NCI-H2081 treated with DMSO at 0.1 percent for 48 hours (cell line): Measurements from ENCODE around the gene LARP6.
"Not testable (repeated sequence)": the region's sequence is repeated elsewhere in the genome, so short reads cannot be mapped to it uniquely, and the experiment has no call there.

Experiments used
- DNase-seq: peaks from one replicate; lab custom pipeline; 2025; lab: John Stamatoyannopoulos, UW

Gene LARP6

GRCh38 chr15:70853973-70854665 lies at the start of gene LARP6:
Gene LARP6 (minus strand): TSS chr15:70854157. CDS start chr15:70854088, 69 bp downstream.
- DNase-seq = no peak

DNA sequence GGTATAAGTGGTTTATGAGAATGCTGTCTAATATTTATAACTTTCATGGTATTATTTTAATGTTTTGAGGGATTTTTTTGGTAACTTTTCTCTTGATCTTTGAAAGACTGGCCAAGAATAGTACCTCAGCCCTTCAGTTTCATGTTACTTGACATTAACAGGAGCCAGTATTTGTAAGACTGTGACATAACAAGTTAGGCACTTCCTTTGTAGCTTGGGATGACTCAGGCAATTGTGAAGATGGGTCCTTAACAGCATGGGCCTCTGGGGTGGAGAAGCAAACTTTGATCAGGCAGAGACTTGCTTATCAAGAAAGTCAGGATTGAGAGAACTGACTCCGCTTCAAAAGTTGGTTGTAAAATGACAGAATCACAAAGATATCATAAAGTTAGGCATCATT lies 48.1 kb upstream of the LARP6 start:
- DNase-seq = no peak

- DNase-seq = peak; percentile 18
These were observed 39.1 kb upstream of the LARP6 start for GRCh38 chr15:70892912-70893560.

GRCh38 chr15:70892002-70892911 lies 38.3 kb upstream of the LARP6 start, which contains the start of the genes LRRC49 and THAP10:
Gene LRRC49 (plus strand): TSS chr15:70892826. CDS start chr15:70892895, 69 bp downstream.
Gene THAP10 (minus strand): TSS chr15:70892433. CDS start chr15:70892272, 161 bp downstream.
- DNase-seq = peak; percentile 63

GRCh38 chr15:70882361-70882760 lies 28.4 kb upstream of the LARP6 start:
- DNase-seq = no peak

DNA sequence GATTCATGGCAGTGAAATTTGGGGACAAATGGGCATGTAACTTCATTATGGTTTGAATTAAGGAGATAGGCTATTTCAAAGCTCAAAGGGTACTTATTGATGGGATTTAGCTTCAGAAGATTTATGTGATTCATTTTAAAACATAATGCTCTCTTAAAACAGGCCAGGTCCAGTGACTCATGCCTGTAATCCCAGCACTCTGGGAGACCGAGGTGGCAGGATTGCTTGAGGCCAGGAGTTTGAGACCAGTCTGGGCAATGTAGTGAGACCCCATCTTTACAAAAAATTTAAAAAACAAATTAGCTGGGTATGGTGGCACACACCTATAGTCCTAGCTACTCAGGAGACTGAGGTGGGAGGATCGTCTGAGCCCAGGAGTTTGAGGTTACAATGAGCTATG lies 26.8 kb upstream of the LARP6 start:
- no peak for DNase-seq

- DNase-seq = no peak
These were observed 25.4 kb upstream of the LARP6 start for GRCh38 chr15:70879401-70879800.

DNA sequence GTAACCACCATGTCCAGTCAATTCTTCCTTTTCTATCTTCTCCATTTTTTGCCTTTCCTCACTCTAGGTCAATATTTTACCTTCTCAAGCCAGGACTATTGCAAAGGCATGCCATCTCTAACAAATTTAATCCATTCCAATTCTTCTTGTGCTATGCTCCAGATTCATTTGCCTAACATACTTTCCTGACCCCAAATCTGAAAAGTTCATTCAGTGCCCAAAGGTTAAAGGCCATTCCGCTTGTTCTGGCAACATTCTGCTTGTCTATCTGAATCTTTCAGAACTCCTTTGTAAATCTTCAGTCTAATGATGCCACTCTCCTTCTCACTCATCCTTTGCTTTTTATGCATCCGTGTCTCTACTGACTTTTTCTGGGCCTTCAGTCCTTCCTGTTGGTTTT lies 22.7 kb upstream of the LARP6 start:
- DNase-seq = no peak

GRCh38 chr15:70876011-70876410 lies 22.1 kb upstream of the LARP6 start:
- DNase-seq = no peak

- DNase-seq = no peak
These were observed 21.2 kb upstream of the LARP6 start for GRCh38 chr15:70875001-70875782.

DNA sequence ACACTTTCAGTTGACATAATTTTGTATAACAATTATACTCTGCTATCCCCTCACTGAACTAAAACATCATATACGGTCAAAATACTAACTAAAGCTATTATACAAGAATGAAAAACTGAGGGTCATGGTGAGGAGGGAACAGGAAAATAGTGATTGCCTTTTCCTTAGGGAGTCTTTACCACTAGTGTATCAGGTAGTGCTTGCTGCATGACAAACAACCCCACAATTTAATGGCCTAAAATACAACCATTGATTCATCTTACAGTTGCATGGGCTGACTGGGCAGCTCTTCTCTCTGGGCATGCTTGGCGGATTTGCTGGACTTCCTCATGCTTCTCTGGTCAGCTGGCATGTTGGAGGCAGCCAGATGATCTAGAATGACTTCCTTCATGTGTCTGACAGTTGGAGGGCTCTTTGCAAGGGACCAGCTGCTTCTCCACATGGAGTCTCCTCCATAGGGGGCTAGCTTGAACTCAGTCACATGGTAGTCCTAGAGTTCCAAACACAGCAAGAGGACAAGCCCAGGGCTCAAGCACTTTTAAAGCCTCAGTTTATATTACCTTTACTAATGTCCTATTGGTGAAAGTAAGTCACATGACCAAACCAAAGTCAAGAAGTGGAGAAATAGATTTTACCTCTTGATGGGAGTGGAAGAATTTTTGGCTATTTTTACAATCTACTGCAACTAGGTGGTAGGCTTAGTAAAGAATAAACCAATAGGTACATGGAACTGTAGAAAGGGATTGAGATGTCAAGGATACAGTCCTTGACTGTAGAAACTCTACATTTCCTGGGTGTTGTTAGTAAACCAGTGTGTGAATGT lies 19.5 kb upstream of the LARP6 start:
- DNase-seq = no peak

DNA sequence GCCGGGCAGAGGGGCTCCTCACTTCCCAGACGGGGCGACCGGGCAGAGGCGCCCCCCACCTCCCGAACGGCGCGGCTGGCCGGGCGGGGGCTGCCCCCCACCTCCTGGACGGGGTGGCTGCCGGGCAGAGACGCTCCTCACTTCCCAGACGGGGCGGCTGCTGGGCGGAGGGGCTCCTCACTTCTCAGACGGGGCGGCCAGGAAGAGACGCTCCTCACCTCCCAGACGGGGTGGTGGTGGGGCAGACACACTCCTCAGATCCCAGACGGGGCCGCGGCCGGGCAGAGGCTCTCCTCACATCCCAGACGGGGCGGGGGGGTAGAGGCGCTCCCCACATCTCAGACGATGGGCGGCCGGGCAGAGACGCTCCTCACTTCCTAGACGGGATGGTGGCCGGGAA lies 17.5 kb upstream of the LARP6 start:
- DNase-seq = not testable (repeated sequence)

- no peak for DNase-seq
These were observed 16.1 kb upstream of the LARP6 start for GRCh38 chr15:70870051-70870450.

GRCh38 chr15:70869346-70869745 lies 15.4 kb upstream of the LARP6 start:
- no peak for DNase-seq

- DNase-seq = no peak
These were observed 14.0 kb upstream of the LARP6 start for GRCh38 chr15:70867911-70868467.

DNA sequence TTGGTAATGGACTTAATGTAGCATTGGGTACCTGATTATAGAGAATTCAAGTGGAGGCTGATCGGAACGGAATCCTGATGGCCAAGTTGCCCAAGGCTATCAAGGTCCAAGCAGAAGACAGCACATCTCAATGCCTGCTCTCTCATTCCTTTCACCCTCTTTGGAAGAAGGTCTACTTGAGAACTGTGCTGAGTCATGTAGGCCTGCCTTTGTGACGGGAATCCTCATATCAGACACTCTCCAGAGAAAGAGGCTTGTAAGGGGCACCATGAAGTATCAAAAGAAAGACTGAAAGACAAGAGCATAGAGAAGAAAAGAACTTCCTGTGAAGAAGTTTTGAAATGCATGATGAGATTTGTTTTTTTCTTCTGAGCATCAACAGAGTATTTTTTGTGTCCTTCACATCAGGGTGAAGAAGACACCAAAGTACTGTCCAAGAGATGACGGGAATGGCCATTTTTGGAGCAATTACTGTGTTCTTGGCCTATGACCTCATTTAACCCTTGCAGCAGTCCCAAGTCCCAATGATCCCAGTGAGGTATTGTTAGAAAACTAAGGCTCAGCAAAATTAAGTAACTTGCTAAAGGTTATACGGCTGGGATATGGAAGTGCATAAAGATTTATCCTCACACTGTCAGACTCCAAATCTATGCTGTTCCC lies 13.2 kb upstream of the LARP6 start:
- no peak for DNase-seq

DNA sequence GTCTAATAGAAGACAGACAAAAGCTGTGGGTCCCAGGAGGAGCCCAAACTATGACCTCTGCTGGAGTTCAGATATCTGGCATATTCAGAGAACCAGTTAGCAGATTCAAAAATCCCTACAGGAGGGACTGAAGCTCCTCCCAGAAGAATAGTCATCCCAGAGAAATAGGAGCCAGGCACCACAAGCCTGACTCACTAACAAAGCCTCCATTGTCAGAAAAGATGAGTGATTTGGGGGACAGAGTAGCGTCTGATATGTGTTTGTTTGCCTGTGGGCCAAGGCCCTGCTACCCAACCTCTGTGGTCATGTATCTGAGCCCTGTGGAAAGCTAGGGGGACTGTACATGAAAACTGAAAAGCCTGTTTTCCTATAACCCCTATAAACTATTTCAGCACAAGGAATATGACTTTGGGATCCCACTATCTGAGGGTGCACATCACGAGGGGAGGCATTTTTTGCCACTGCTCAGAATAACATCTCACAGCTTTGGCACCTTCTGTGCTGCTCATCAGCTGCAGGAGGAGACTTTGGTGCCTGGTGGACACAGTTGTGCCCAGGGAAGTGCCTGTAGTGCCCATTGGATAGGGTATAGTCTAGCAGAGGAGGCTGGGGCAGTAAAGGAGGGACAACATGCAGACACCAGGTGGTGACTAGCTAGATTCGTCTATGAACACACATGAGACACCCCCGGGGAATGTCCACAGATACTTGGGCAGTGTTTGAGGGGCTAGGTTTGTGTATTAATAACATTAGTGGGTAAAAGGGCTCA lies 9.7 kb upstream of the LARP6 start:
- no peak for DNase-seq

GRCh38 chr15:70859998-70860397 lies 6.0 kb upstream of the LARP6 start:
- no peak for DNase-seq

- no peak for DNase-seq
These were observed 5.5 kb upstream of the LARP6 start for GRCh38 chr15:70859322-70859908.
